Stimulated activated CD4-positive, alpha-beta T cell treated with anti-CD3 and anti-CD28 coated beads, Interleukin-2, amount 100 ng/mL, for 48 hours (primary cell): ENCODE data around the gene EVA1C.
"Not testable (repeated sequence)": the region's sequence is repeated elsewhere in the genome, so short reads cannot be mapped to it uniquely, and the experiment has no call there.

ENCODE experiments used
- DNase-seq, 2 donors: peaks; one replicate each; pipeline ENCODE4 v3.0.0-alpha.2; 2020

The EVA1C gene

DNA sequence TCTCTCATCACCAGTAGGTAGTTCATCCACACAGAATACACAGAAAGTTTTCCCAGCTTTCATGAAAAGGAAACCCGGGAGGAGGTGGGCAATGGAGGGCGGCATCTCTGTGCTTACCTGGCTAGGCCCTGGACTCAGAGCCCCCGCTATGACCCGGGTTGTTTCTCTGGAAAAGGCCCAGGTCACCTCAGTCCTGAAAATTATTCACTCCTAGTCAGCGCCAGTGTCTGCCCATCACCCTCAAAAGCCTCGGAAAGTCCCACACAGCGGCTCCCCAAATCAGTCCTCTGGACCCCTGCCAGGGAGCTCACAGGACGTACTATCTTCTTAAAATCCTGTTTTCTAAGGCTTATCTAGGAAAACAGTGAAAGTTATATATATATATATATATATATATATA, 121.6 kb downstream of the EVA1C start:
- no peak for DNase-seq

DNA sequence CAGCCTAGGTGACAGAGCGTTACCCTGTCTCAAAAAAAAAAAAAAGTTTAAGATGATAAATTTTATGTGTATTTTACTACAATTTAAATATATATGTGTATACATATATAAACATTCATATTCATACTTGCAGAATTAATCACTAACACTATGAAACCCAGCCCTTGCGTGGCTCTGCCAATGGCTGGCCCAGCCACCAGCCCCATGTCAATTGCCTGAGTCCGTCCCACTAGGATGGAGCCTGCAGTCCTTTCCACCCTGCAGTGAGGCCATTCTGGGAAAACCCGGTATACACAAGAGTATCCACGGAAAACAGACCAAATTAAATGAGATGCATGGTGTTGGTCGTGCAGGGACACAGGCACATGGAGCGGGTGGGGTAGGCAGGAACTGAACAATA, 123.1 kb downstream of the EVA1C start:
- no peak for DNase-seq

DNA sequence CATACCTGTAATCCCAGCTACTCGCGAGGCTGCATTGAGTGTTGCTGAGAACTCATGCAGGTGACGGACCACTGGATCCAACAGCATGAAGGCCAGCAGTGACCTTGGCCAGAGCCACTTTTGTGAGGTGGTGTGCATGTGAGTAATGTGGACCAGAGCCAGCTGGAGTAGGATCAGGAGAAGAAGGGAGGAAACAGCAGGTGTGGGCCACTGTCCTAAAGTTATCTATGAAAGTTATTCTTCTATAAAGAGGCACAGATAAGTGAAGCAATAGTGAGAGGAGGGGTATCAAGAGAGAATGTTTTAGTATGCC, 125.0 kb downstream of the EVA1C start:
- DNase-seq = no peak

DNA sequence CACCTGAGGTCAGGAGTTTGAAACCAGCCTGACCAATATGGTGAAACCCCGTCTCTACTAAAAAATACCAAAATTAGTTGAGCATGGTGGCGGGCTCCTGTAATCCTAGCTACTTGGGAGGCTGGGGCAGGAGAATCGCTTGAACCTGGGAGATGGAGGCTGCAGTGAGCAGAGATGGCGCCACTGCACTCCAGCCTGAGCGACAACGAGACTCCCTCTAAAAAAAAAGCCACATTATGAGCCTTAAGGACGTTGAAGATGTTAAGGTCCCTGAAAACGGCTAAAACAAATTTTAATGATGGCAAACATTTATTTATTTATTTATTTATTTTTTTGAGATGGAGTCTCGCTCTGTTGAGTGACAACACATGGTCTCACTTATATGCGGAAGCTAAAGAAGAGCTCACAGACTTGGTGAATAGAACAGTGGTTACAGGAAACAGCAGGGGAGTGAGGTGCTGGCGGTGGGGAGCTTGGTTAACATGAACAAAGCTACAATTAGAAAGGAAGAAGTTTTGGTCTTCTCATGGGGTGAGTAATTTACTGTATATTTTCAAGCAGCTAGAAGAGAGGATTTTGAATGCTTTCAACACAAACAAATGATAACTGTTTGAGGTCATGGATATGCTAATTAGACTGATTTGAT, 125.8 kb downstream of the EVA1C start:
- no peak for DNase-seq

DNA sequence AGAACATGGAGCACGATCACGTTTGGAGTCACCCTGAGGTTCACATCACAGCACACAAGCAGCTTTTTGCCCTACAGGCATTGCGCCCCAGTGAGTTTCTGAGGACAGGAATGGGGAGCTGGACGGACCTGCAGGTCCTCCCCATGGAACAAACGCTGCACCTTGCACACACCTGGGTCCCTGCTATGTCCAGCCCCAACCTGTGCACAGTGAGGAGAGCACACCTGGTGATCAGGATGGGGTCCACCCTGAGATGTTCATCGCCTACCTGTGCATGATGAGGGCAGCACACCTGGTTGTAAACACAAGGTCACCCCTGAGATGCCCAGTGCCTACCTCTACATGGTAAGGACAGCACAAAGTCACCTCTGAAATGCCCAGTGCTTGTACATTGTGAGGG, 126.9 kb downstream of the EVA1C start:
- no peak for DNase-seq

DNA sequence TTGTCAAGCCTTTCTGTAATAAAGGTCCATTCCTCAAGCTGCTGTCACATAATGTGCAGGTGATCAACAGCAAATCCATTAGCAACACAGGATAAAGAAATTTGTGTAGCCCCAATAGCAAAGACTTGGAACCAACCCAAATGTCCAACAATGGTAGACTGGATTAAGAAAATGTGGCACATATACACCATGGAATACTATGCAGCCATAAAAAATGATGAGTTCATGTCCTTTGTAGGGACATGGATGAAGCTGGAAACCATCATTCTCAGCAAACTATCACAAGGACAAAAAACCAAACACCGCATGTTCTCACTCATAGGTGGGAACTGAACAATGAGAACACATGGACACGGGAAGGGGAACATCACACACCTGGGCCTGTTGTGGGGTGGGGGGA, 130.6 kb downstream of the EVA1C start:
- DNase-seq = not testable (repeated sequence)

DNA sequence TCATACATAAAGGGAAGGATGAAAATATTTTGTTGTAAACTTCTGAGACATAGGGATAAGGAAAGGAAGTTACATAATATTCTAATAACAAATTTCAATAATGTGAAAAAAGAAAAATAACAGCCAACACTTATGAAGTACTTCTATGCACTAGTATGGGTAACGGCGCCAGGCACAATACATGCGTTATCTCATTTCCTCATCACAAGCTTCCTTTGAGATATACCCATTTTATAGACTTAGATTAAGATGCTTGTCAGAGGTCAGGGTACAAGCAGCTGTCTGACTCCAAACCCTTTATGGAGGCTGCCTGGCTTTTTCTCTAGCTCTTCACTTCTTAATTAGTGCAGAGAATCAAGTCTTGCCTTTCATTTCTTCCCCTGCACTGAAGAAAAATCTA, 131.5 kb downstream of the EVA1C start:
- no peak for DNase-seq

DNA sequence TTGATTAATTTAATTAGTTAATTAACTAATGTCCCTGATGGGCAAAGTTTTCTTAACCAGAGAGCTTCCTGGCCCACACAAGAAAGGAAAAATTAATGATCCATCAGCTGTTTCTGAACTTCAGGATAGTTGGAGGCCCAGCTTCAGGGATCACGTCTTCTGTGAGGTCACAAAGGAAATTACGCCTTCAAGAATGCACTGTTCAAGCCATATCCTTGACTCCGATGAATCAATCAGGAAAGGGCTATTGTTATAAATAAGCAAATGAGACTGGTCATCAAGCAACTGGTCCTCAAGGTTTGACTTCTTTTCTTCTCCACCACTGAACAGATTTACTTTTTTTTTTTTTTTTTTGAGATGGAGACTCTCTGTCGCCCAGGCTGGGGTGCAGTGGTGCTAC, 132.2 kb downstream of the EVA1C start:
- DNase-seq = no peak

DNA sequence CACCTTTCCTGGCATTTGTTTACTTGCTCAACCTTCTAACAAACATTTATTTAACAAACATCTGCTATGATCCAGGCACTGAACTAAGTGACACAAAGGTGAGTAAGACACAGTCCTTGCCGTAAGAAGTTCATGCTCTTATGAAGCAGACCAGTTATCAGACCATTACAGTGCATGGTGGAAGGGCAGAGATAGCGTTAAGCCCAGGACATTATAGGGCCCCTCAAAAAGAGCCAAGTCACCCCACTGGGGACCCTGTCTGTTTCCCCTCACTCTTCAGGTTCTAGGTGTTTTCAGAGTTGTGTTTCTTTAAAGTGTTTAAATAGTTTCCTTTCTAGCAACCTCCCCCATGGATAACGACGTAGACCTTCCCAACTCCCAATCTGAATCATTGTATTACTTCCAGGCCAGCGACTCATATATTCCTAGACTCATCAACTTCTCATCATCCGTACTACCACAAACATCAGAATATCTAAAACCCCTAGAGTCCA, 133.5 kb downstream of the EVA1C start:
- DNase-seq = no peak

DNA sequence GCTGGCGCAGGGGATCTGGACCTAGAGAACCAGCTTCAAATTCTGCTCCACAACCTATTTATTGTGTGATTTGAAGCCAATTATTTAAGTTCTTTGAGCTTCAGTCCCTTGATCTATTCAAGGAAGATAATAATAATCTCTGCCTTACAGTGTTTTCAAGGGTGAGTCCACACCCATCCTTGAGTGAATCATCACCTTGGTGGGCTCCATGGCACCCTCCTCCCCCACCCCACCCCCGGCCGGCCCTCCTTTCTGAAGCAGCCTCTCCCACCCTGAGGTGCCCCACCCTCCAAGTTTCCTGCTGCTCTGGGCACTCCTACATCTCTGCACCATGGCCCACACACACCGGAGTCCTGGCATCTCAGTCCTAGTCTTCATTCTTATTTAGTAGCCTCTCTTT, 134.5 kb downstream of the EVA1C start:
- no peak for DNase-seq

DNA sequence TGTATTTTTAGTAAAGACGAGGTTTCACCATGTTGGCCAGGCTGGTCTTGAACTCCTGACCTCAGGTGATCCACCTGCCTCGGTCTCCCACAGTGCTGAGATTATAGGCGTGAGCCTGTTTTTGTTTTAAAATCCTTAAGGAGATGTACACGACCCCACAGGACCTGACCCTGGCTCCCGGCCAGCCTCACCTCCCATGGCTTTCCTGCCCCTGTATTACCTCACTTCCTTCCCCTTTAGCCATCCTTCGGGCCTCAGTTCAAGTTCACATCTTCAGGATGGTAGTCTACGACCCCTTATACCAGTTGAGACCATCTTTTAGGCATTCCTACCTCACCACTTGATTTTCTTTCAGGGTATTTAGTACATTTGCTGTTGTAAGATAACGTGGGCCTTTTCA, 136.5 kb downstream of the EVA1C start:
- no peak for DNase-seq

DNA sequence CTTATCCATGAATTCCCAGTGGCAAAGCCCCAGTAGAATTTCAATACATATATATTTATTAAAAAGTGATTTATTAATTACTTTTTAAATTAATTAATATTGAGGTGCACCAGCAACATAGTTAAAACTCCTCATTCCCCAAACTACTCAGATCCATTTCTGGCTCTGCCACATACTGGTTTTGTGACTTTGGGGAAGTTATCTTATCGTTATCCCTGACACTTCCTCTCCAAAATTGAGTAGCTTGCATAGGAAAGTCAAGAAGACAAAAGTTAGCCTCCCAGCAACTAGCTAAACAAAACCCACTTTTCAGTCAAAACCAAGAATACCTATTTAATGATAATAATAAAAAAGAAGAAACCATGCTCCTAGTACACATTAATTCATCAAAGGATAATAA, 136.9 kb downstream of the EVA1C start:
- DNase-seq = no peak

DNA sequence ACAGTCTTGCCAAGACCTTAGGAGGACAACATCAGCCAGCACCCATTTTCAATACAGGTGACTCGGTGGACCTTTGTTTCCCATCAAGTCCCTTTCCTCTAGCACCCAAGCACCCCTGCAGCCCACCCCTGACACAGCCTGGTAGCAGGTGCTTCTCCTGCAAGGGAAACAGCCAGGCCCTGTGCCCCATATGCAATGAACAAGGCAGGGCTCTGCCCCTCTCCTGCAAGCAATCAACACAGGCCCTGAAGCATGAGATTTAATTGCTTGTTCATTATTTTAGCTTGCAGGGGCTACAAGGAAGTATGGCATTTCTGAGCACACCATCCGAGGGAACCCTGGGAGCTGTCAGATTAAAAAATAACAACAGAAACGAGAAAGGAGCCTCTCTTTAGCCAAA, 137.4 kb downstream of the EVA1C start:
- no peak for DNase-seq

DNA sequence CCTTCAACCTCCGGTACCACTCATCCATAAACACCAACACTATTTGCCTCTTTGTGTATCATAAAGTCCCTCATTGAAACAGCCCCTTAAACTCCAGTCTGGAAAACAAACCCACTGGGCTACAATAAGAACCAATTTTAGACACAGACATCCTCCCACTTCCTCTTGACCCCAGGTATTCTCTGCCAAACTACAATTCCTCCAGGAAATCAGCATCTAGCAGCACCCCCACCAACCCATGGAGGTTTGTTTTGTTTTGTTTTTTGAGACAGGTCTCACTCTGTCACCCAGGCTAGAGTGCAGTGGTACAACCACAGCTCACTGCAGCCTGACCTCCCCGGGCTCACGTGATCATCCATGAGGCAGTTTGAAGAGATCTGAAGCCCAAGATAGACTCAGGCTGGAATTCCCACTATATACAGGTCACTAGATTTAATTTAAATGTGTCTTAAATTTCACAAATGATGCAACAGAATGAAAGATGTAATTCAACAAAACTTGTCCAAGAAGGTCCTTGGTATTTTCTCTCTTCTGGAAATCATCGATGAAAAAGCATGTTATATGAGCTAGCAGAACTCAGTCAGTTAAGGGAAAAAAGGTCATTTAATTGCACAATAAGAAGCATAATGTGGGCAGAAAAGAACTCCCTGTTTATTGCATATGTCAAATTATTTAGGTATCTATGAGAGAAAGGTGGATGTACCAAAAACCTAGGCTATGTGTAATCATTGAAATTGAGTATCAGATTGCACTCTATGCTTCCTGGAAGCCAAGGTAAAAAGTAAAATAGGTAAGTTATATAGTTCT, 142.5 kb downstream of the EVA1C start:
- DNase-seq = no peak

DNA sequence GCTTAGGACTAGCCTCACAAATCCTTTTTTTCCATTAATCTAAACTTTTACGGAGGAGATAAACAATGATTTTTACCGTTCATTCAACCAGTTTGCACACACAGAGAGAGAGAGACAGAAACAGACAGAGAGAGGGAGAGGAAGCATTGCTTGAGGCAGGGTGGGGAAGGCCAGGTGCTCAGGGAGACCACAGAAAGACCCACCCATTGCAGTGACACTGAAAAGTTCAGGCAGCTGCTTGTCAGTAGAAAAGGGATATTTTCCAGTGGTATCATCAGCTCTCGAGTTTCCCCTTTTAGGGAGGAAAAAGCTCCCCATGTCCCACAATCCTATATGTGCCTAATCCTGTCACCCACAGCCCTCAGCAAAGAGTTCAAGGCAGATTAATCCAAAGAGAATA, 145.6 kb downstream of the EVA1C start:
- no peak for DNase-seq

DNA sequence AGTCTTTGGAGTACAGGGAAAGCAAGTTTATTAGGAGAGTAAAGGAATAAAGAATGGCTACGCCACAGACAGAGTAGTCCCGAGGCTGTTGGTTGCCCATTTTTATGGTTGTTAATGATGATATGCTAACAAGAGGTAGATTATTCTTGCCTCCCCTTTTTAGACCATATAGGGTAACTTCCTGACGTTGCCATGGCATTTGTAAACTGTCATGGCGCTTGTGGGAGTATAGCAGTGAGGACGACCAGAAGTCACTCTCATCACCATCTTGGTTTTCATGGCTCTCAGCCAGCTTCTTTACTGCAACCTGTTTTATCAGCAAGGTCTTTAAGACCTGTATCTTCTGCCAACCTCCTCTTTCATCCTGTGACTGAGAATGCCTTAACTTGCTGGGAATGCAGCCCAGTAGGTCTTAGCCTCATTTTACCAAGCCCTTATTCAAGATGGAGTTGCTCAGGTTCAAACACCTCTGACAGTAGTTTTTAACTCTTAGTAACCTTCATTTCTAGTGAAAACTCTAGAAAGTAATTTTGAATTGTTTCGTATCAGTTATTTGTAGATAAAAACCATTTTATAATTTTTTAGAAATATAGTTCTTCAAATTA, 146.6 kb downstream of the EVA1C start:
- DNase-seq = no peak

DNA sequence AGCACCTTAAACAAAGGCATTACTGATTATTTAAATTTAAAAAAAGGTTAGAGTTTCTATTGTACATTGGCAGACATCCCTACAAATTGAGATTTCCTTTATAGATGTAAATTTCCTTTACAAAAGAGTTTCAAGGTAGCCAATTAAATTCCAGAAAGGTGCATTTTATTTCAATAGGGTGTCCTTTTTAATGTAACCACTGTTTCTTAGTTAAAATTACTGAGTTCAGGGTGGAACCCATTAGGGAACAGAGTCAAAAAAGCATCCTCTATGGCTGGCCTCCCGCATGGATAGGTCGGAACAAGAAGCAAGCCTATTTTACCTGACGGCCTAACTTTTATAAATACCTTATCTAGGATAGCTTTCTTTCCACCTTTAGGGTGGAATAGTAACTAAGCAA, 148.4 kb downstream of the EVA1C start:
- DNase-seq = no peak

DNA sequence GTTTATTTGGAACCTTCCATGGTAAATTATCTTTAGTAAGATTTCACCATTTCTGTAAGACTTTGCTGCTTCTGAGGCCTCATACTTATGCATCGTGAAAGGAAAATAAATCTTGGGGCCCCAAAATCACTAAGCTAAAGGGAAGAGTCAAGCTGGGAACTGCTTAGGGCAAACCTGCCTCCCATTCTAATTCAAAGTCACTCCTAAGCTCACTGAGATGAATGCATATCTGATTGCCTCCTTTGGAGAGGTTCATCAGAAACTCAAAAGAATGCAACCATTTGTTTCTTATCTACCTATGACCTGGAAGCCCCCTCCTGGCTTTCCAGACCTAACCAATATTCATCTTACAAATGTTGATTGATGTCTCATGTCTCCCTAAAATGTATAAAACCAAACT, 149.0 kb downstream of the EVA1C start:
- DNase-seq = not testable (repeated sequence)

DNA sequence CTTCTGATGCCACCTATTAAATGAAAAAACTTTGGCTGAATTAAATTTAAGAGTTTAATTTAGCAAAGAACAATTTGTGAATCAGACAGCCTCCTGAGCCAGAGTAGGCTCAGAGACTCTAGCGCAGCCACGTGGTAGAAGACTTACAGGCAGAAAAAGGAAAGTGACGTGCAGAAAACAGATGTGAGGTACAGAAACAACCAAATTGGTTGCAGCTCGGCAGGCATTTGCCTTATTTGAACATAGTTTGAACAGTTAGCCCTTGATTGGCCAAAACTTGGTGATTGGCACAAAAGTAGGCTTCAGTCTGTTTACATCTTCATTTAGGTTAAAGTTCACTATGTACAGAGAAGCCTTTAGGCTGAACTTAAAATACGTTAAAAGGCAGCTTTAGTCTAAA, 149.9 kb downstream of the EVA1C start:
- no peak for DNase-seq

DNA sequence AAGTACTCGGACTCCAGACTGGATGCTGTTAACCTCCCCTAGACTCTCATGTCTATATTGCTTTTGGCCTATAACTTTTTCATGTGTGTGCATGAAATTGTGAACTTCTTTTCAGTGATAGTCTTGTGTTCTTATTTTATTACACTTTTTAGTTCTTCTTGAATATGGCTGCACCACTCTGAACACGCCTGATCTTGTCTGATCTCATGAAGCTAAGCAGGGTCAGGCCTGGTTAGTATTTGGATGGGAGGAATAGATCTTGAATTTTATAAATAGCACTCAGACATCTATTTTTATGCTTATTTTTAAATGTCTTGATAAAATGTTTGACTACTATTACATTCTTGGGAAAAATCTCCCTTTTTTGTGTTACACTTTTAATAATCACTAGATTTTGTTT, 150.4 kb downstream of the EVA1C start:
- DNase-seq = no peak
